Peyer's patch (tissue), 4 donors: ENCODE measurements around the gene PIPOX.

Source experiments
- POLR2A ChIP-seq, 2 donors: fragments of 450-650 bp; IDR thresholded peaks; one replicate each; pipeline ENCODE4 v1.5.1; 2017; ENCODE audit warnings: antibody characterized with exemption in 2 of 2, mild to moderate bottlenecking in 2 of 2, moderate library complexity in 2 of 2
- TF ChIP-seq, protein P1 (sequence below), 6 experiments: fragments of 450-650 bp in 4 of 6; fragments of 200-600 bp in 2 of 6; sonication (generic) in 1 of 6; IDR thresholded peaks; one replicate each; pipeline ENCODE4 v1.5.1; 2017 to 2019; ENCODE audit warnings: antibody characterized with exemption in 6 of 6, mild to moderate bottlenecking in 3 of 6, moderate library complexity in 1 of 6

DNA sequence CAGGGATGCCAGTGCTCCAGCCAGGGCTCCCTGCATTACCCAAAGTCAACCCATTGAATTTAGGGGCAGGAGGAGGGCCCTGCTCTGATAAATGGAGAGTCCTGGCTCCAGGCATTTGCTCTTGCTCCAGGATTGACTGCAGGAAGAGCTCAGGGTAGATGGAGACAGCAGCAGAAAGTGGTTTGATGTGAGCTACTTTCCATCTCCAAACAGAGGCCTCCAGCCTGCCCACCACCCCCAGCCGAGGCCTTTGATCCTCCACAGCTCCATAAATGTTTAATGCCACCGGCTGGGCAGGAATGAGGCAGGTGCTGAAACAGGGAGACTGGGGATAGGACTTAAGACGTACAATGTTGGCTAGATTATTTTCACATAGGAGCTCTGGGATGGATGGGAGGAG lies 32.8 kb upstream of the PIPOX start:
- TF ChIP-seq, protein P1, sequence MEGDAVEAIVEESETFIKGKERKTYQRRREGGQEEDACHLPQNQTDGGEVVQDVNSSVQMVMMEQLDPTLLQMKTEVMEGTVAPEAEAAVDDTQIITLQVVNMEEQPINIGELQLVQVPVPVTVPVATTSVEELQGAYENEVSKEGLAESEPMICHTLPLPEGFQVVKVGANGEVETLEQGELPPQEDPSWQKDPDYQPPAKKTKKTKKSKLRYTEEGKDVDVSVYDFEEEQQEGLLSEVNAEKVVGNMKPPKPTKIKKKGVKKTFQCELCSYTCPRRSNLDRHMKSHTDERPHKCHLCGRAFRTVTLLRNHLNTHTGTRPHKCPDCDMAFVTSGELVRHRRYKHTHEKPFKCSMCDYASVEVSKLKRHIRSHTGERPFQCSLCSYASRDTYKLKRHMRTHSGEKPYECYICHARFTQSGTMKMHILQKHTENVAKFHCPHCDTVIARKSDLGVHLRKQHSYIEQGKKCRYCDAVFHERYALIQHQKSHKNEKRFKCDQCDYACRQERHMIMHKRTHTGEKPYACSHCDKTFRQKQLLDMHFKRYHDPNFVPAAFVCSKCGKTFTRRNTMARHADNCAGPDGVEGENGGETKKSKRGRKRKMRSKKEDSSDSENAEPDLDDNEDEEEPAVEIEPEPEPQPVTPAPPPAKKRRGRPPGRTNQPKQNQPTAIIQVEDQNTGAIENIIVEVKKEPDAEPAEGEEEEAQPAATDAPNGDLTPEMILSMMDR (IDR thresholded peaks at IDR 0.05): no peak
- no peak for TF ChIP-seq POLR2A (IDR thresholded peaks at IDR 0.05)
